H9 (cell line): ENCODE measurements around the gene THAP11. TPM values are rescaled to one million over a fixed set of nuclear protein-coding genes. Genes with fewer than 3 reads are reported as not detected.
A peak's percentile ranks its signal among the peaks of the same experiment; 100 is the strongest.

Source experiments
- DNase-seq: peaks from one replicate; pipeline ENCODE4 v3.0.0-alpha.2; 2017
- H2AFZ ChIP-seq: one replicate; pipeline ENCODE4 v1.6.1; 2013; ENCODE audit warnings: mild to moderate bottlenecking, low read length, control low read depth, moderate library complexity
- H2AK5ac ChIP-seq: 2 replicates; pipeline ENCODE4 v1.6.1; 2013; ENCODE audit warnings: low read length, control low read depth, mixed read lengths; ENCODE audit not compliant: insufficient read length
- H2BK120ac ChIP-seq: one replicate; pipeline ENCODE4 v1.6.1; 2013; ENCODE audit warnings: low read depth, mild to moderate bottlenecking, low read length, control low read depth, inconsistent platforms; ENCODE audit not compliant: poor library complexity, severe bottlenecking
- H2BK12ac ChIP-seq: 2 replicates; pipeline ENCODE4 v1.6.1; 2013; ENCODE audit warnings: low read length, control low read depth, mixed read lengths, low read depth; ENCODE audit not compliant: insufficient read length
- H2BK15ac ChIP-seq: 2 replicates; pipeline ENCODE4 v1.6.1; 2013; ENCODE audit warnings: low read depth, low read length, control low read depth
- H2BK20ac ChIP-seq: one replicate; pipeline ENCODE4 v1.6.1; 2013; ENCODE audit warnings: low read depth, mild to moderate bottlenecking, low read length, control low read depth, inconsistent platforms; ENCODE audit not compliant: poor library complexity, severe bottlenecking
- H2BK5ac ChIP-seq: 2 replicates; pipeline ENCODE4 v1.6.1; 2013; ENCODE audit warnings: low read length, control low read depth, mixed read lengths; ENCODE audit not compliant: insufficient read length
- H3K14ac ChIP-seq: 2 replicates; pipeline ENCODE4 v1.6.1; 2013; ENCODE audit warnings: low read length, control low read depth; ENCODE audit not compliant: insufficient read depth
- H3K18ac ChIP-seq: 2 replicates; pipeline ENCODE4 v1.6.1; 2013; ENCODE audit warnings: low read depth, mild to moderate bottlenecking, mixed read lengths, low read length, control low read depth; ENCODE audit not compliant: insufficient read length
- H3K23ac ChIP-seq: 2 replicates; pipeline ENCODE4 v1.6.1; 2013; ENCODE audit warnings: low read length, control low read depth, mixed read lengths, low read depth; ENCODE audit not compliant: insufficient read length
- H3K23me2 ChIP-seq: 2 replicates; pipeline ENCODE4 v1.6.1; 2013; ENCODE audit warnings: low read depth, mild to moderate bottlenecking, mixed read lengths, low read length, control low read depth; ENCODE audit not compliant: insufficient read length, poor library complexity, severe bottlenecking
- H3K27ac ChIP-seq: 2 replicates; pipeline ENCODE4 v1.5.1; 2013; ENCODE audit warnings: low read length, control low read depth, mixed read lengths, low read depth; ENCODE audit not compliant: insufficient read length
- H3K27me3 ChIP-seq: 2 replicates; pipeline ENCODE4 v1.6.1; 2013; ENCODE audit warnings: low read length, control low read depth, inconsistent platforms; ENCODE audit not compliant: insufficient read depth
- H3K4ac ChIP-seq: 2 replicates; pipeline ENCODE4 v1.6.1; 2013; ENCODE audit warnings: low read depth, mild to moderate bottlenecking, control low read depth, inconsistent platforms, low read length, moderate library complexity
- H3K4me1 ChIP-seq: 2 replicates; pipeline ENCODE4 v1.6.1; 2013; ENCODE audit warnings: low read length, control low read depth, inconsistent platforms; ENCODE audit not compliant: insufficient read depth
- H3K4me2 ChIP-seq: 2 replicates; pipeline ENCODE4 v1.6.1; 2013; ENCODE audit warnings: low read length, control low read depth, mixed read lengths; ENCODE audit not compliant: insufficient read length, insufficient read depth
- H3K56ac ChIP-seq: 2 replicates; pipeline ENCODE4 v1.6.1; 2013; ENCODE audit warnings: low read depth, mild to moderate bottlenecking, mixed read lengths, low read length, control low read depth; ENCODE audit not compliant: insufficient read length
- H3K79me1 ChIP-seq: 2 replicates; pipeline ENCODE4 v1.6.1; 2013; ENCODE audit warnings: low read depth, mild to moderate bottlenecking, moderate library complexity, low read length, control low read depth, inconsistent platforms; ENCODE audit not compliant: insufficient read depth, poor library complexity, severe bottlenecking
- H3K79me2 ChIP-seq: 2 replicates; pipeline ENCODE4 v1.6.1; 2013; ENCODE audit warnings: low read length, control low read depth, inconsistent platforms; ENCODE audit not compliant: insufficient read depth
- H3K9ac ChIP-seq: 2 replicates; pipeline ENCODE4 v1.6.1; 2013; ENCODE audit warnings: low read length, control low read depth, mixed read lengths; ENCODE audit not compliant: insufficient read length; ENCODE audit errors: extremely low read depth
- H3K9me3 ChIP-seq: one replicate; pipeline ENCODE4 v1.6.1; 2013; ENCODE audit warnings: low read depth, low read length, inconsistent platforms; ENCODE audit not compliant: control insufficient read depth
- H3T11ph ChIP-seq: one replicate; pipeline ENCODE4 v1.6.1; 2013; ENCODE audit warnings: mild to moderate bottlenecking, low read length, control low read depth, inconsistent platforms
- H4K20me1 ChIP-seq: one replicate; pipeline ENCODE4 v1.6.1; 2013; ENCODE audit not compliant: control insufficient read depth, insufficient read length, insufficient read depth
- H4K5ac ChIP-seq: 2 replicates; pipeline ENCODE4 v1.6.1; 2013; ENCODE audit warnings: low read depth, mild to moderate bottlenecking, mixed read lengths, low read length, control low read depth; ENCODE audit not compliant: insufficient read length
- H4K8ac ChIP-seq: replicated peaks from 2 replicates; pipeline ENCODE4 v1.6.1; 2013; ENCODE audit warnings: low read length, control low read depth, mixed read lengths, low read depth; ENCODE audit not compliant: insufficient read length
- H4K91ac ChIP-seq: 2 replicates; pipeline ENCODE4 v1.6.1; 2013; ENCODE audit warnings: low read depth, mild to moderate bottlenecking, moderate library complexity, mixed read lengths, low read length, control low read depth; ENCODE audit not compliant: insufficient read length
- H3K27ac Mint-ChIP-seq, 3 experiments: 2 replicates in 2 of 3; 3 replicates in 1 of 3; pipeline ENCODE4 v1.8.0; 2020 to 2021; ENCODE audit warnings: mixed read lengths in 3 of 3, mild to moderate bottlenecking in 1 of 3, moderate library complexity in 1 of 3
- H3K27me3 Mint-ChIP-seq: 2 replicates; pipeline ENCODE4 v1.8.0; 2021; ENCODE audit warnings: low read depth, mild to moderate bottlenecking, moderate library complexity, mixed read lengths
- H3K36me3 Mint-ChIP-seq, 3 experiments: 2 replicates in 2 of 3; 3 replicates in 1 of 3; pipeline ENCODE4 v1.8.0; 2020 to 2021; ENCODE audit warnings: low read depth in 3 of 3, mixed read lengths in 3 of 3; ENCODE audit not compliant: insufficient read depth in 1 of 3
- H3K4me1 Mint-ChIP-seq, 2 experiments: 2 replicates each; pipeline ENCODE4 v1.8.0; 2020; ENCODE audit warnings: mixed read lengths in 2 of 2
- H3K4me3 Mint-ChIP-seq, 2 experiments: 2 replicates in 1 of 2; 3 replicates in 1 of 2; pipeline ENCODE4 v1.8.0; 2020 to 2021; ENCODE audit warnings: mild to moderate bottlenecking in 2 of 2, mixed read lengths in 2 of 2, moderate library complexity in 1 of 2
- H3K9me3 Mint-ChIP-seq, 2 experiments: 2 replicates in 1 of 2; 3 replicates in 1 of 2; pipeline ENCODE4 v1.8.0; 2020; ENCODE audit warnings: mild to moderate bottlenecking in 2 of 2, mixed read lengths in 2 of 2, moderate library complexity in 1 of 2
- WGBS: extraction: QIAGEN DNeasy Blood & Tissue Kit; methylation state at CpG from one replicate; pipeline ENCODE4 v1.1.7; 2013; ENCODE audit warnings: missing lambda C conversion rate, low lambda C conversion rate, mixed read lengths; ENCODE audit not compliant: insufficient read length; ENCODE audit errors: extremely low coverage; 5-methylcytosine and 5-hydroxymethylcytosine counted together
- total RNA-seq: library from RNA; stranded (reverse); gene quantifications from 2 replicates; pipeline ENCODE4 v1.2.1, GENCODE V29; 2021
- TF ChIP-seq, protein P1 (sequence below): fragments of 200-600 bp; sonication (generic); conservative IDR thresholded peaks from 3 replicates; pipeline ENCODE4 v1.8.0; 2021; ENCODE audit warnings: antibody characterized with exemption, mild to moderate bottlenecking

THAP11 gene
- total RNA-seq, 1 experiment from 2014 or later: 48.9 TPM

DNA sequence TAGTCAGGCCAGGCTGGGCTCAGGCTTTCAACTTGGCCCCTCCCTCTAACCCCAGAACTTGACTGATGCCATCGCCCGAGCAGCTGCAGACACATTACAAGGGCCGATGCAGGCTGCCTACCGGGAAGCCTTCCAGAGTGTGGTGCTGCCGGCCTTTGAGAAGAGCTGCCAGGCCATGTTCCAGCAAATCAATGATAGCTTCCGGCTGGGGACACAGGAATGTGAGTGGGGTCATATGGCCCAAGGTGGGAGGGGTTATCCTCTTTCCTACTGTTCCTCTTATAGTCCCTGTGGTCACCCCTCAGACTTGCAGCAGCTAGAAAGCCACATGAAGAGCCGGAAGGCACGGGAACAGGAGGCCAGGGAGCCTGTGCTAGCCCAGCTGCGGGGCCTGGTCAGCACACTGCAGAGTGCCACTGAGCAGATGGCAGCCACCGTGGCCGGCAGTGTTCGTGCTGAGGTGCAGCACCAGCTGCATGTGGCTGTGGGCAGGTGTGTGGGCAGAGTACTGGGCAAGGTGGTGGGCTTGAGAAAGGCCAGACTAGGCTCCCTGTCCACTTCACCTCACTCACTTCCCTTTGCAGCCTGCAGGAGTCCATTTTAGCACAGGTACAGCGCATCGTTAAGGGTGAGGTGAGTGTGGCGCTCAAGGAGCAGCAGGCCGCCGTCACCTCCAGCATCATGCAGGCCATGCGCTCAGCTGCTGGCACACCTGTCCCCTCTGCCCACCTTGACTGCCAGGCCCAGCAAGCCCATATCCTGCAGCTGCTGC is 40.4 kb downstream of the THAP11 start:
- Histone ChIP-seq H3T11ph (no peak overlapping the region), H3K9ac (no peak overlapping the region), H2BK5ac (no peak overlapping the region), H3K23me2 (no peaks in the 10 kb centered on the region), H3K18ac (no peak overlapping the region), H3K27ac (no peak overlapping the region), H2BK20ac (no peak overlapping the region), H3K79me2 (no peaks in the 10 kb centered on the region), H2AFZ (no peak overlapping the region), H4K20me1 (no peaks in the 10 kb centered on the region), H4K5ac (no peak overlapping the region), H3K4me2 (no peak overlapping the region), H4K91ac (no peak overlapping the region), H3K23ac (no peak overlapping the region), H2AK5ac (no peak overlapping the region), H3K4ac (no peak overlapping the region), H2BK12ac (no peak overlapping the region), H3K27me3 (no peaks in the 10 kb centered on the region), H4K8ac (no peak overlapping the region), H3K9me3 (no peaks in the 10 kb centered on the region), H3K14ac (no peak overlapping the region), H3K79me1 (no peaks in the 10 kb centered on the region), H3K56ac (no peak overlapping the region), H3K4me1 (no peaks in the 10 kb centered on the region), H2BK120ac (no peak overlapping the region), H2BK15ac (no peak overlapping the region)
- peaks cover 13 to 24% of the 10 kb centered on the region in 2 experiments for H3K4me1 Mint-ChIP-seq
- peak overlapping the region in 1 of 3 experiments; percentile 29; a peak in 1 of 7 replicates for H3K27ac Mint-ChIP-seq
- WGBS: no CpG with 5 or more reads among the region's 18 CpGs
- no peak overlapping the region for H3K4me3 Mint-ChIP-seq
- H3K36me3 Mint-ChIP-seq: peaks cover 29 to 63% (median 63%) of the 10 kb centered on the region in 3 experiments
- H3K27me3 Mint-ChIP-seq: no peaks in the 10 kb centered on the region; the same call in none of the 2 replicates
- H3K9me3 Mint-ChIP-seq: no peaks in the 10 kb centered on the region
- TF ChIP-seq, protein P1, sequence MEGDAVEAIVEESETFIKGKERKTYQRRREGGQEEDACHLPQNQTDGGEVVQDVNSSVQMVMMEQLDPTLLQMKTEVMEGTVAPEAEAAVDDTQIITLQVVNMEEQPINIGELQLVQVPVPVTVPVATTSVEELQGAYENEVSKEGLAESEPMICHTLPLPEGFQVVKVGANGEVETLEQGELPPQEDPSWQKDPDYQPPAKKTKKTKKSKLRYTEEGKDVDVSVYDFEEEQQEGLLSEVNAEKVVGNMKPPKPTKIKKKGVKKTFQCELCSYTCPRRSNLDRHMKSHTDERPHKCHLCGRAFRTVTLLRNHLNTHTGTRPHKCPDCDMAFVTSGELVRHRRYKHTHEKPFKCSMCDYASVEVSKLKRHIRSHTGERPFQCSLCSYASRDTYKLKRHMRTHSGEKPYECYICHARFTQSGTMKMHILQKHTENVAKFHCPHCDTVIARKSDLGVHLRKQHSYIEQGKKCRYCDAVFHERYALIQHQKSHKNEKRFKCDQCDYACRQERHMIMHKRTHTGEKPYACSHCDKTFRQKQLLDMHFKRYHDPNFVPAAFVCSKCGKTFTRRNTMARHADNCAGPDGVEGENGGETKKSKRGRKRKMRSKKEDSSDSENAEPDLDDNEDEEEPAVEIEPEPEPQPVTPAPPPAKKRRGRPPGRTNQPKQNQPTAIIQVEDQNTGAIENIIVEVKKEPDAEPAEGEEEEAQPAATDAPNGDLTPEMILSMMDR: no peak
- DNase-seq: no peak
